ENCODE results near the gene INSYN2B.

The INSYN2B gene

DNA sequence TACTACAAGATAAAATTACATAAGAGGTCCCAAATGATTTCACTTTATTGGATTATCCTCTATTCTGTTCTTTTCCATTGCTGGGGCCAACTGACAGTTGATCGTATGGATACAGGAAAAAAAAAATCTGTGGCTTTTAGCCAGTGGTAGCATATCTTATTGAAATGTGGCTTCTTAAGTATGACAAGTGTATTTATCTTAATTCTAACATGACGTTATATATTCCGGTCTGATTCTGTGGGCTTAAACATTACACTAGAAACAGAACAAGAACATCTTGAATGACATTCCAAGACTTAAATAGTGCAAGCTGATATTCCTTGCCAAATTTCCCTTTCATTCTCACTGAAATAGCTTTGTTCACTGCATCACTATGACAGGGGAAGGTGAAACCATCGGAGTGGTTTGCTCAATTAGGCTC, 117.9 kb downstream of the INSYN2B start:
- H3K27me3 ChIP-seq (ENCODE audit: low read depth, low read length): no peaks in the 10 kb centered on the region
- H3K9me3 ChIP-seq (ENCODE audit: insufficient read depth, low read length): no peaks in the 10 kb centered on the region
- no peak overlapping the region for H3K9ac ChIP-seq (ENCODE audit: low read length)
- no peaks in the 10 kb centered on the region for H3K79me2 ChIP-seq (ENCODE audit: low read length)
- TF ChIP-seq CTCF (IDR thresholded peaks at IDR 0.05; ENCODE audit: low read depth, low read length) (no peak), EZH2phosphoT487 (IDR thresholded peaks at IDR 0.05; ENCODE audit: low read depth) (no peak)
- H2AFZ ChIP-seq (ENCODE audit: low read depth, low read length): no peak overlapping the region
- H3K4me2 ChIP-seq (ENCODE audit: low read length): no peak overlapping the region
- H4K20me1 ChIP-seq (ENCODE audit: insufficient read depth, low read length): peaks cover 9% of the 10 kb centered on the region; the same call in 1 of the 2 replicates
- H3K4me1 ChIP-seq (ENCODE audit: low read length): no peaks in the 10 kb centered on the region
- no peak overlapping the region for H3K27ac ChIP-seq (ENCODE audit: low read length)
- peaks cover 9% of the 10 kb centered on the region for H3K36me3 ChIP-seq (replicated peaks; ENCODE audit: low read depth, low read length)
- H3K4me3 ChIP-seq (ENCODE audit: low read length): no peak overlapping the region

DNA sequence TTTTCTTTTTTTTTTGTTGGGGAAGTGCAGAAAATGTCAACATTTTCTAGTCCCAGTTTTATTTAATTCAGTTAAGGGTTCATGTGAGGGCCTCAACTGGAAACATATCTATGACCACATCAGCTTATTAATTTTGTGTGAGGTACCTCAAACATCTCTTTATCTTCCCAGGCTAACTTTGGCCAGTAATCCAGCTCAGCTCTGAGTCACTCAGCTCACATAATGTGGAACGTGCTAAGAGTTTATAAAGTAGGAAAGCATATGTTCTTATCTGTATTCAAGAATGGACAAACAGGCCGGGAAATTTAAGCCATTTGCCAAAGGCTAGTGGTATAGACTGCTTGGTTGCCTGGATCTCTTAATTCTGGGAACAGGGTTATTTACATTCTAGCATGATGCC, 118.4 kb downstream of the INSYN2B start:
- H3K79me2 ChIP-seq (ENCODE audit: low read length): no peaks in the 10 kb centered on the region
- H3K9me3 ChIP-seq (ENCODE audit: insufficient read depth, low read length): no peaks in the 10 kb centered on the region
- TF ChIP-seq CTCF (IDR thresholded peaks at IDR 0.05; ENCODE audit: low read depth, low read length): no peak
- TF ChIP-seq EZH2phosphoT487 (IDR thresholded peaks at IDR 0.05; ENCODE audit: low read depth): no peak
- H4K20me1 ChIP-seq (ENCODE audit: insufficient read depth, low read length): peaks cover 14% of the 10 kb centered on the region; the same call in 1 of the 2 replicates
- no peak overlapping the region for H3K27ac ChIP-seq (ENCODE audit: low read length)
- H3K4me2 ChIP-seq (ENCODE audit: low read length): no peak overlapping the region
- H3K36me3 ChIP-seq (replicated peaks; ENCODE audit: low read depth, low read length): peaks cover 11% of the 10 kb centered on the region
- no peaks in the 10 kb centered on the region for H3K4me1 ChIP-seq (ENCODE audit: low read length)
- H2AFZ ChIP-seq (ENCODE audit: low read depth, low read length): no peak overlapping the region
- H3K4me3 ChIP-seq (ENCODE audit: low read length): no peak overlapping the region
- no peaks in the 10 kb centered on the region for H3K27me3 ChIP-seq (ENCODE audit: low read depth, low read length)
- no peak overlapping the region for H3K9ac ChIP-seq (ENCODE audit: low read length)

DNA sequence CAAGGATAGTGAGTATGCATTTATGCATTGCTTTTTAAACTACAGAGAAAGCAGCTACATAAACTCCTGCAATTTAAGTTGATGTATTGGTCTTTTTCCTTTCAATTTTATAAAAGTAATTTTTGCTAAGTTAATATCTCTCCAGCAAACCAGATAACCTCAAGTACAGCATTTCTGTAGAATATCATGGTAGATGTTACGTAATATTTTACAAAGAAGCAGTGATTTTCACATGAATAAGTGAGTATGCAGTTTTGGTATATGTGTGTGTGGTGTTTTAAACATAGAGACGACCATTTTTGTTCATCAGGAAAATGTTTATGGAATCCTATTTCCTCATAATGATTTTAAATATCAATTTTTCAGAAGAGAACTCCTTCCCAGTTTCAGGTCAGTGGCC, 118.9 kb downstream of the INSYN2B start:
- Histone ChIP-seq H3K4me2 (ENCODE audit: low read length) (no peak overlapping the region), H3K79me2 (ENCODE audit: low read length) (no peaks in the 10 kb centered on the region), H3K9ac (ENCODE audit: low read length) (no peak overlapping the region), H2AFZ (ENCODE audit: low read depth, low read length) (no peak overlapping the region), H4K20me1 (ENCODE audit: insufficient read depth, low read length) (peaks cover 14% of the 10 kb centered on the region; the same call in 1 of the 2 replicates), H3K27ac (ENCODE audit: low read length) (no peak overlapping the region), H3K4me3 (ENCODE audit: low read length) (no peak overlapping the region), H3K27me3 (ENCODE audit: low read depth, low read length) (no peaks in the 10 kb centered on the region), H3K9me3 (ENCODE audit: insufficient read depth, low read length) (no peaks in the 10 kb centered on the region), H3K36me3 (replicated peaks; ENCODE audit: low read depth, low read length) (peaks cover 11% of the 10 kb centered on the region), H3K4me1 (ENCODE audit: low read length) (no peaks in the 10 kb centered on the region)
- no peak for TF ChIP-seq EZH2phosphoT487 (IDR thresholded peaks at IDR 0.05; ENCODE audit: low read depth)
- TF ChIP-seq CTCF (IDR thresholded peaks at IDR 0.05; ENCODE audit: low read depth, low read length): no peak

DNA sequence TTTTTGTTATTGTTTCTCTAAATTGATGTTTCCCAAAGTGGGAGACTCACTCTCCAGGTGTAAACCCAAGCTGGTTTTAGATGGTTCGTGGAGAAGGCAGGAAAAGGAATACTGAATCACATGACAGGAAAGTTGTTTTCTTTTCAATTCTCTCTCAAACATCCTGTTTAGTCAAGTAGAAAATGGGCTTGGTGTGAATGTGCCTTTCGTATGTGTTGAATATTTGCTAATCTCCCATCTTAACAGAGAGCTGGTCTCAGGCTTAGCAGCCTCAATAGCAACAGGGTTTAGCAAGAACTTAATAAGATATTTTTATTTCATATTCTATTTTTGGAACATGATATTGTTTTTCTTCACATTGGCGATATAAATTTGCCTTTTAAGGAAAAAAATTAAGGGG, 119.7 kb downstream of the INSYN2B start:
- Histone ChIP-seq H3K4me1 (ENCODE audit: low read length) (no peaks in the 10 kb centered on the region), H3K27ac (ENCODE audit: low read length) (no peak overlapping the region), H3K79me2 (ENCODE audit: low read length) (no peaks in the 10 kb centered on the region), H3K9me3 (ENCODE audit: insufficient read depth, low read length) (no peaks in the 10 kb centered on the region), H3K4me3 (ENCODE audit: low read length) (no peak overlapping the region), H4K20me1 (ENCODE audit: insufficient read depth, low read length) (peaks cover 14% of the 10 kb centered on the region; the same call in 1 of the 2 replicates), H3K36me3 (replicated peaks; ENCODE audit: low read depth, low read length) (peaks cover 11% of the 10 kb centered on the region), H3K4me2 (ENCODE audit: low read length) (no peak overlapping the region), H3K27me3 (ENCODE audit: low read depth, low read length) (no peaks in the 10 kb centered on the region), H3K9ac (ENCODE audit: low read length) (no peak overlapping the region), H2AFZ (ENCODE audit: low read depth, low read length) (no peak overlapping the region)
- no peak for TF ChIP-seq EZH2phosphoT487 (IDR thresholded peaks at IDR 0.05; ENCODE audit: low read depth)
- TF ChIP-seq CTCF (IDR thresholded peaks at IDR 0.05; ENCODE audit: low read depth, low read length): no peak
